ENCODE measurements around the gene ATP11A.

The ATP11A gene

GRCh38 chr13:112905990-112906641 is 216.3 kb downstream of the ATP11A start:
- no peak for DNase-seq (ENCODE audit: low read depth)

GRCh38 chr13:112907286-112907685 is 217.4 kb downstream of the ATP11A start:
- no peak for DNase-seq (ENCODE audit: low read depth)

GRCh38 chr13:112907871-112908331 is 218.1 kb downstream of the ATP11A start:
- no peak for DNase-seq (ENCODE audit: low read depth)

- DNase-seq (ENCODE audit: low read depth), result no peak
Measured at GRCh38 chr13:112908342-112908741, 218.5 kb downstream of the ATP11A start.

GRCh38 chr13:112910016-112910415 is 220.2 kb downstream of the ATP11A start:
- no peak for DNase-seq (ENCODE audit: low read depth)

- DNase-seq (ENCODE audit: low read depth), result no peak
Measured at GRCh38 chr13:112910616-112911280, 220.9 kb downstream of the ATP11A start.

- DNase-seq (ENCODE audit: low read depth), result no peak
Measured at GRCh38 chr13:112911285-112911701, 221.5 kb downstream of the ATP11A start.

GRCh38 chr13:112911883-112912282 is 222.0 kb downstream of the ATP11A start:
- DNase-seq (ENCODE audit: low read depth), result no peak

GRCh38 chr13:112912726-112913440 is 223.0 kb downstream of the ATP11A start:
- DNase-seq (ENCODE audit: low read depth), result no peak

GRCh38 chr13:112916296-112916695 is 226.5 kb downstream of the ATP11A start:
- DNase-seq (ENCODE audit: low read depth), result no peak

GRCh38 chr13:112917056-112917664 is 227.3 kb downstream of the ATP11A start:
- no peak for DNase-seq (ENCODE audit: low read depth)

- no peak for DNase-seq (ENCODE audit: low read depth)
Measured at GRCh38 chr13:112917737-112918136, 227.9 kb downstream of the ATP11A start.

- no peak for DNase-seq (ENCODE audit: low read depth)
Measured at GRCh38 chr13:112918266-112918665, 228.4 kb downstream of the ATP11A start.

GRCh38 chr13:112918746-112919145 is 228.9 kb downstream of the ATP11A start:
- DNase-seq (ENCODE audit: low read depth), result no peak

- no peak for DNase-seq (ENCODE audit: low read depth)
Measured at GRCh38 chr13:112923962-112924361, 234.1 kb downstream of the ATP11A start.

GRCh38 chr13:112924365-112924764 is 234.5 kb downstream of the ATP11A start:
- no peak for DNase-seq (ENCODE audit: low read depth)

GRCh38 chr13:112926003-112926402 is 236.2 kb downstream of the ATP11A start:
- DNase-seq (ENCODE audit: low read depth), result no peak

- no peak for DNase-seq (ENCODE audit: low read depth)
Measured at GRCh38 chr13:112926993-112927392, 237.2 kb downstream of the ATP11A start.

GRCh38 chr13:112928020-112928971 is 238.5 kb downstream of the ATP11A start:
- no peak for DNase-seq (ENCODE audit: low read depth)

- no peak for DNase-seq (ENCODE audit: low read depth)
Measured at GRCh38 chr13:112928972-112929782, 239.3 kb downstream of the ATP11A start.

- no peak for DNase-seq (ENCODE audit: low read depth)
Measured at GRCh38 chr13:112929783-112930055, 239.9 kb downstream of the ATP11A start.

Data from fibroblast of the conjunctiva (primary cell).